ENCODE measurements around the gene ERC2.

ERC2 gene

GRCh38 chr3:55902221-55902900 lies 565.9 kb downstream of the ERC2 start:
- Histone ChIP-seq H3K36me3 (ENCODE audit: low read depth) (no peaks in the 10 kb centered on the region), H3K27me3 (ENCODE audit: insufficient read depth, poor library complexity, severe bottlenecking) (no peaks in the 10 kb centered on the region), H3K4me3 (ENCODE audit: severe bottlenecking) (no peak overlapping the region), H3K27ac (ENCODE audit: poor library complexity, severe bottlenecking) (no peak overlapping the region), H3K4me1 (ENCODE audit: insufficient read depth, poor library complexity, severe bottlenecking) (no peaks in the 10 kb centered on the region), H3K9me3 (ENCODE audit: severe bottlenecking) (no peaks in the 10 kb centered on the region)
- no peak for ATAC-seq (ENCODE audit: low read depth)
- no peak for TF ChIP-seq CTCF (IDR thresholded peaks at IDR 0.05; ENCODE audit: poor library complexity, severe bottlenecking)
- no peak for DNase-seq (ENCODE audit: low spot score)

- no peaks in the 10 kb centered on the region for H3K27me3 ChIP-seq (ENCODE audit: insufficient read depth, poor library complexity, severe bottlenecking)
- ATAC-seq (ENCODE audit: low read depth), result 0 out of 3 replicates have a peak, but pooled peaks have one; percentile 51
- H3K4me1 ChIP-seq (ENCODE audit: insufficient read depth, poor library complexity, severe bottlenecking), result no peaks in the 10 kb centered on the region
- H3K36me3 ChIP-seq (ENCODE audit: low read depth), result no peaks in the 10 kb centered on the region
- H3K27ac ChIP-seq (ENCODE audit: poor library complexity, severe bottlenecking), result no peak overlapping the region
- DNase-seq (ENCODE audit: low spot score), result no peak
- no peak overlapping the region for H3K4me3 ChIP-seq (ENCODE audit: severe bottlenecking)
- TF ChIP-seq CTCF (IDR thresholded peaks at IDR 0.05; ENCODE audit: poor library complexity, severe bottlenecking), result peak; percentile 67
- no peaks in the 10 kb centered on the region for H3K9me3 ChIP-seq (ENCODE audit: severe bottlenecking)
Observed at GRCh38 chr3:55899887-55900286, 568.4 kb downstream of the ERC2 start.

GRCh38 chr3:55897573-55898224 lies 570.6 kb downstream of the ERC2 start:
- ATAC-seq (ENCODE audit: low read depth), result peak; percentile 74; the same call in 2 of the 3 replicates
- H3K9me3 ChIP-seq (ENCODE audit: severe bottlenecking), result no peaks in the 10 kb centered on the region
- DNase-seq (ENCODE audit: low spot score), result no peak
- TF ChIP-seq CTCF (IDR thresholded peaks at IDR 0.05; ENCODE audit: poor library complexity, severe bottlenecking), result peak; percentile 85
- no peaks in the 10 kb centered on the region for H3K36me3 ChIP-seq (ENCODE audit: low read depth)
- no peak overlapping the region for H3K4me3 ChIP-seq (ENCODE audit: severe bottlenecking)
- H3K27ac ChIP-seq (ENCODE audit: poor library complexity, severe bottlenecking), result no peak overlapping the region
- peaks cover 5% of the 10 kb centered on the region for H3K4me1 ChIP-seq (ENCODE audit: insufficient read depth, poor library complexity, severe bottlenecking)
- H3K27me3 ChIP-seq (ENCODE audit: insufficient read depth, poor library complexity, severe bottlenecking), result no peaks in the 10 kb centered on the region

- TF ChIP-seq CTCF (IDR thresholded peaks at IDR 0.05; ENCODE audit: poor library complexity, severe bottlenecking), result no peak
- H3K4me1 ChIP-seq (ENCODE audit: insufficient read depth, poor library complexity, severe bottlenecking), result peaks cover 5% of the 10 kb centered on the region
- no peaks in the 10 kb centered on the region for H3K36me3 ChIP-seq (ENCODE audit: low read depth)
- H3K4me3 ChIP-seq (ENCODE audit: severe bottlenecking), result no peak overlapping the region
- DNase-seq (ENCODE audit: low spot score) (no peak), ATAC-seq (ENCODE audit: low read depth) (no peak)
- no peaks in the 10 kb centered on the region for H3K9me3 ChIP-seq (ENCODE audit: severe bottlenecking)
- H3K27me3 ChIP-seq (ENCODE audit: insufficient read depth, poor library complexity, severe bottlenecking), result no peaks in the 10 kb centered on the region
- H3K27ac ChIP-seq (ENCODE audit: poor library complexity, severe bottlenecking), result no peak overlapping the region
Observed at GRCh38 chr3:55895897-55896566, 572.2 kb downstream of the ERC2 start.

All from RWPE2 (cell line).